HG02885 (cell line): ENCODE data around the gene TBC1D16.

ENCODE experiments used
- ATAC-seq: cut with Tn5 transposase; IDR thresholded peaks from one replicate; pipeline ENCODE4 v1.9.1; 2021; ENCODE audit warnings: mild to moderate bottlenecking; ENCODE audit not compliant: unreplicated experiment, poor library complexity

Gene TBC1D16

GRCh38 chr17:79930877-79931816, 104.5 kb downstream of the TBC1D16 start:
- ATAC-seq: no peak

DNA sequence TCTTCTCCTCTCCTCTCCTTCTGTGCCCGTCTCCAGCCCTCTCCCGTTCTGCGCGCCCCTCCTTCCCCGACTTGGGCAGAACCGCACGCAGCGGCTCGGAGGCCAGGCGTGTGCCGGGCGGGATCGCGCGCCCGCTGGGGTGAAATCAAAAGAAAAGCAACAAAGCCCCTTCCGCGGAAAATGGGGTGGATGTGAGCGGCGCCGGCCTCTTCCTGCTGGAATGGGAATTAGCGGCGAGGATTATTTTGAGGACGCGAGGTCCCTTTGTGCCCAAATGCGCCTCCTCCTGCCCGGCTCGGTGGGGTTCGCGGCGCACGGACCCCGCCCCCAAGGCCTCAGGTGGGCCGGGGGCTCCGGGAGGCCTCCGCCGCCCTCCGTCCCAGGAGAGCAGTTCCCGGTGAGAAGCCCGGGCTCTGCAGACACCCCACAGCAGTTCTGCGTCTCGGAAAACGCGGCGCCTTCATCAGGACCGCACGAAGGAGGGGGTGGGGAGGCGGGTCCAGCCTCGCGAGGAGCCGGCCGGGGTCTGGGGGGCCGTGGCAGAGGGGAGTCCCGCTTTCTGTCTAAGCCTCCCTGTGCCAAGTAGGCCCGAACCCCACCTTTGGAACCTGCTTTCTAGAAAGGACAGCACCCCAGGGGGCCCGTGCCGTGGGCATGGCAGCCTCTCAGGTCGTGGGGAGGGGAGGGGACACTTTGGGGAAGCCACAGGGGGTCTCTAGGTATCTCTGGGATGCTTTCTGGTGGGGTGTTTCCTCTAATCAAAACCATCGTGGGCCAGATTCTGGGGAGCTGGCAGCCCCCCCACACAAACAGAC, 105.4 kb downstream of the TBC1D16 start:
- no peak for ATAC-seq

- ATAC-seq: no peak
Measured at GRCh38 chr17:79929257-79930061, 106.2 kb downstream of the TBC1D16 start.

- ATAC-seq: no peak
Measured at GRCh38 chr17:79928502-79929256, 107.0 kb downstream of the TBC1D16 start.

DNA sequence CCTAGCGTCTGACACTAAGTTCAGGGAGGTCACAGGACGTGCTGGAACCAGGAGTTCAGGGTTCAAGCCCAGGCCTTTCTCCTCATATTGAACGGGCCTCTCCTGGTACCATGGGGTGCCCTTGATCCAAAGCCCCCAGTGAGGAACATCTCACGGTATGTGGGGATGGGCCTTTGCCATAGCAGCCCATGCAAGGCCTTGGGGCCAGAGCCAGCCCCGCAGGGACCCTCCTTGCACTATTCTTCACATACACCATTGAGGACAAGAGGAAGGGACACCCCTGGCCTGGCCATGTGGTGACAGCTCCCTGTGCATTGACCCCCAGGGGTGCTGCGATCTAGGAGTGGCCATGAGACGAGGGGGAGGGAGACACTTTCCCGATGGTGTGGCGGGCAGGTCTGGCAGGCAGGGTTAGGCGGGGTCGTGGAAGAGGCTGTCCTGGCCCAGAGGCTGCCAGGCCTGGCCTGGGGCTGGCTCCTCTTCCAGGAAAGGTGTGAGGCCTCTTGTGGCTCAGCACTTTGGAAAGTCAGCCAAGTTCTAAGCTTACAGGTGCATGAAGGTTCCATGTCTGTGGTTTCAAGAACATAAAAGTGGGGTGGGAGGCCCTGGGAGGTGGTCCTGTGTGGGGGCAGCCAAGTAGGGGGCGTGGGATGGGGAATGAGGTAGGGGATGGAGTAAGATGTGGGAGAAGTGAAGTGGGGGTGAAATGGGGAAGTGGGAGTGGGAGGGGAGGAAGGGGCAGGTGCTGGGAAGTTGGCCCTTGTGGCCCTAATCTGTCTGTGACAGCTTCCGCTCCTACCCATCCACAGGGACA, 107.8 kb downstream of the TBC1D16 start:
- no peak for ATAC-seq

GRCh38 chr17:79927136-79927661, 108.5 kb downstream of the TBC1D16 start:
- ATAC-seq: no peak

DNA sequence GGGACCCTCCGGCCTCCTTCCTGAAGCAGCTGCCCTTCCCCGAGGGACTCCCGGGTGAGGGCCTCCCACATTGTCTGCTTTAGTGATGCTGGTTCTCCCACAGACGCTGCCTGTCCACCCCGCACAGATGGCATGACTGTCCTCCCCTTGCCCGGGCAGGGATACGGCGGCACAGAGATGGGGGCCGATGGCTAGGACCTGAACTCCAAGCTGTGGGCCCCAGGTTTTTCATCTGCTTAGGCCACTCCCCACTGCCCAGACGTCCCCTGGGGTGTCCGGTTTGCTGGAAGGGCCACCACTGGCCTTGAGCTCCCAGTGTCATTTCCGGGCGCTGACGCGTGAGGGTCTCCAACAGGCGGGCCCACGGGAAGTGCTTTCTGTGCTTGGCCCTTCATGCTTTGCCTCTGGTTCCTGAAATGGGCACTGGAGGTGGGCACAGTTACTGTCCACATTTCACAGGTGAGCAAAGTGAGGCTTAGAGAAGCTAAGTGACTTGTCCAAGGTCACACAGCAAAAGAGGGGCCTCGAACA, 109.0 kb downstream of the TBC1D16 start:
- no peak for ATAC-seq

- ATAC-seq: no peak
Measured at GRCh38 chr17:79926142-79926604, 109.5 kb downstream of the TBC1D16 start.

GRCh38 chr17:79925242-79925957, 110.3 kb downstream of the TBC1D16 start:
- ATAC-seq: no peak

- no peak for ATAC-seq
Measured at GRCh38 chr17:79924639-79924976, 111.1 kb downstream of the TBC1D16 start.

DNA sequence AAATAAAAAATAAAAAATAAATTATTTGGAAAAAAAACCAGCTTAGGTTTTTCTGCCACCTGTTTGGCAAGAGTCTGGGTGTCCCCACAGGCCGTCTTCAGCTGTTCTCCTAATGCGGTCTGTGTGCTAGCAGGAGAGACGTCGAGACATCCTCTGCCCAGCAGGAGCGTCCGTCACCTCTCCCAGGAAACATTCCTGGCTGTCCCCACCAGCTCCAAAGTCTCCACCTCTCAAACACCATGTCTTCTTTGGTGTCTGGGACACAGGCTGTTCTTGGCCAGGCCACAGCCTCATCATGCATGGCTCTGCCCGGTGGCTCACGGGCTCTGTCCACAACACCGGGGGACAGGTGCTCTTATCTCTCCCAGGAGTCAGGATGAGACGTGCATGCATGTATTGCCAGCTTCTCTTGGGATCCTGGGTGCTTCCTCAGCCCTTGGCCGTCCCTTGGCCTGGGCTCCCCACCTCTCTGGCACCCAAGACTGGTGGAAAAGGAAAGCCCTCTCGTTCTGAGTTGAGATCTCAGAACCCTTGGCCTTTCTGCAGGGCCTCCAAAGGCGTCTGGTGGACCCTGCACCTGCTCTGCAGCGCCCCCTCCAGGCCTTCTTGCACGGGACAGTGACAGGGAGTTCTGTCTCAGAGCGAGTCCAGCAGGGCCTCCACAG, 111.6 kb downstream of the TBC1D16 start:
- no peak for ATAC-seq

DNA sequence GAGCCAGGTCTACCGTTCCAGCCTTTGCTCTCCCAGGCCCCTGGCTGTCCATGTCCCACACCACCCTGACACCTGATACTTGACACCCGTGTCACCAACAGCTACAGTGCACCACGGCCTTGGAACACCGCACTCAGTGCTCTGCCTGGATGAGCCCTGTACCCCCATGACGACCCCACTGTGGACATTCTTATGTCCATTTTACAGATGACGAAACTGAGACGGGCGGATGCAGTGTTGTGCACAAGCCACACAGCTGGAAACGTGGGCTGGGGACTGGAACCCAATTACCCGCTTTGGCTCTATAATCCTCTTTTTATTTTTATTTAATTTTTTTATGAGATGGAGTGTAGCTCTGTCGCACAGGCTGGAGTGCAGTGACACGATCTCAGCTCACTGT, 112.9 kb downstream of the TBC1D16 start:
- ATAC-seq: no peak

DNA sequence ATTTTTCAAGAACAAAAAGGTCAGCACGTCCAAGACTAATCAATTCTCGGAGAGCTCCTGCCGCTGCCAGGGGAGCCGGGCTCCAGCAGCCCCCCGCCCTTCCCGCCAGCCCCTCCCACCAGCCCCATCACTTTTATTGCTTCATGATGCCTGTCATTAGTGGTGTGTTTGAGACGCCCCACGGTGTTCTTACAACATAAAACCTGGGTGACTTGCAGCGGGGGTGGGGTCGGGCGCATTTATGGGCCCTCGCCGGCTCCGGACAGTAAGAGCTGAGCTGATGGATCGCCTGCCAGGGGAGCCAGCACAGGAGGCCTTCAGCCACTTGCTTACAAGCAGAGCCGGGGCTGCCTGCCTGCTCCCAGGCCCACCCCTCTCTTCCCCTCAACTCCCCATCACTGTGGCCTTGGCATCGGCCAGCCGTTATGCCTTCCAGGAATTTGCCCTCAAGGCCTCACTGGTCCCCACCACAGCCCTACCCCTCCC, 113.5 kb downstream of the TBC1D16 start:
- no peak for ATAC-seq

DNA sequence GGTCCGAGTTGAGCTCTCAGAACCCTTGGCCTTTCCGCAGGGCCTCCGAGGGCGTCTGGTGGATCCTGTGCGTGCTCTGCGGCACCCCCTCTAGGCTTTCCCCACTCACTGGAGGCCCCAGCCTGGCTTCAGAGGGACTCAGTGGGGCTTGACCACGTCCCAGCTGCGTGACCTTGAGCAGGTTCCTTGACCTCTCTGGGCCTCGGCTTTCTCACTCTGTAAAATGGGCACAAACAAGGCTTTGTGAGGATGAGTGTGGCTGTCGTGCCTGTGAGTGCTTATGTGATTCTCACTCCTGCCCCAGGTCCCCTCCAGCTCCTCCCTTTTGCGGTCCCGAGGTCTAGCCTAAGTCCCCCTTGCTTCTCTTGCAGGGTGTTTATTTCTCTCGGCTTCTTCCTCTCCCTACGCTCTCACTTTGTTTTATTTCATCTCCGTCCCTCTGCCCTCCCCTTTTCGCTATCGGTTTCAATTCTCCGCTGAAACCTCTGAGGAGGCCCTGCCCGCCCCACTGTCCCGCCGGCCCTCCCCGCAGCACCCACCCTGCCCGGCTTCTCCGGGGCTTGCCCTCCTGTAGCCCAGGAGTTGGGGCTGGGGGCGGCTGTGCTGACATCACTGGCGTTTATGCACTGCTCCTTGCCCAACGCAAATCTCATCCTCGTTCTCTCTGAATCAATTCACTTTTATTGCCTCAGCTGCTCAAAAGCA, 114.1 kb downstream of the TBC1D16 start:
- no peak for ATAC-seq

GRCh38 chr17:79920751-79921410, 114.8 kb downstream of the TBC1D16 start:
- ATAC-seq: no peak
